HG03103 (cell line): Measurements from ENCODE around the gene RLIM.
"Not testable (repeated sequence)": the region's sequence is repeated elsewhere in the genome, so short reads cannot be mapped to it uniquely, and the experiment has no call there.

ENCODE experiments used
- ATAC-seq: cut with Tn5 transposase; IDR thresholded peaks from one replicate; pipeline ENCODE4 v1.9.1; 2021; ENCODE audit warnings: low read depth; ENCODE audit not compliant: unreplicated experiment

Gene RLIM

GRCh38 chrX:74614093-74614909 lies at the start of gene RLIM:
Gene RLIM (minus strand): TSS chrX:74614624. CDS start chrX:74595977, 18,647 bp downstream.
- peak; percentile 92 for ATAC-seq

GRCh38 chrX:74656079-74656745 lies 41.8 kb upstream of the RLIM start:
- ATAC-seq, result no peak

GRCh38 chrX:74654953-74655352 lies 40.5 kb upstream of the RLIM start:
- not testable (repeated sequence) for ATAC-seq

DNA sequence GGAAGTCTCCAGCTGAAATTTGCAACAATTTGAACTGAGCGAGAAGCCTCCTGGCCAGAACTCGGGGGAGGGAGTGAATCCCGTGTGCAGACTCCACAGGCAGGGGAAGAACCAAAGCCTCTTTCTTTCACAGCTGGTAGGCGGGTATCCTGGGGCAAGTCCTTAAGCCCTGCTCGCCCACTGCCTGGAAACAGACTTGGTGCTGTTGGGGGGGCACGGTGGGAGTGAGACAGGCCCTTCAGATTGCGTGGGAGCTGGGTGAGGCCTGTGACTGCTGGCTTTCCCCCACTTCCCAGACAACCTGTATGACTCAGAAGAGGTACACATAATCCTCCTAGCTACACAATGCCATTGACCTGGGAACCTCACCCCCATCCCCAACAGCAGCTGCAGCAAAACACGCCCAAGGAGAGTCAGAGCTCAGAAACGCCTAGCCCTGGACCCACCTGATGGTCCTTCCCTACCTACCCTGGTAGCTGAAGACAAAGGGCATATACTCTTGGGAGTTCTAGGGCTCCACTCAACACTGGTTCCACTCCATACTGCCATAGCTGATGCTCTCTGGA lies 22.4 kb upstream of the RLIM start:
- ATAC-seq, result no peak

DNA sequence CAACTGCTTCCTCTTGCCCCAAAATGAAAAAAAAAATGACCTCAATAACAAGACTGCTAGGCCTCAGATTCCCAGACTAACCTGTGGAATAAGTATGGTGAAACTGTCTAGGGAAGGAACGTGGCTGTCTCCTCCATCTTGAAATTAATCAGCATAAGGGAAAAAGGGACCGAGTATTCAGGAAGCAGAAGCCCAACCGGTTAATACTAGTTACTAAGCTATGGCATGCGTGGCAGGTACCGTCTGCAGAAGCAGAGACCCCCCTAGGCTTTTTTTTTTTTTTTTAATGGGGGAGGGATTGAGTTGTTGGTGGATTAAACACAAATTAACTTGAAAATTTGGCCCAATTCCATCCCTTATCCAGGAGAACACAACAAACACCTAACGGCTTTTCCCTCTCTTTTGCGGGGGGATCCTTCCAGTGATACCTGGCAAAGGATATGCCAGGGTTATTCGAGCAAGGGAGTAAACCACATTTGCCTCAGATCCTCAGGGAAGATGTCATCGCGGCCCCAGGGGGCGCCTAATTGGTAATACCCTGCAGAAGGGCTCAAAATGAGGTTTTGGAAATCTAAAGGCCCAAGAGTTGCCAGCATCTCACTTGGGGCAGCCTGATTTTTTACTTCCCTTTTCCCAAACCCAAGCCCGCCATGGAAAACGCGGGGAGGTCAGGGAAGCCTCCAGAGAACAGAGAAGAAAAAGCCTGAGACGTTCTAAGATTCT lies 893 bp downstream of the RLIM start:
- ATAC-seq, result no peak

GRCh38 chrX:74606799-74607198 lies 7.6 kb downstream of the RLIM start:
- no peak for ATAC-seq

GRCh38 chrX:74606342-74606741 lies 8.1 kb downstream of the RLIM start:
- no peak for ATAC-seq

DNA sequence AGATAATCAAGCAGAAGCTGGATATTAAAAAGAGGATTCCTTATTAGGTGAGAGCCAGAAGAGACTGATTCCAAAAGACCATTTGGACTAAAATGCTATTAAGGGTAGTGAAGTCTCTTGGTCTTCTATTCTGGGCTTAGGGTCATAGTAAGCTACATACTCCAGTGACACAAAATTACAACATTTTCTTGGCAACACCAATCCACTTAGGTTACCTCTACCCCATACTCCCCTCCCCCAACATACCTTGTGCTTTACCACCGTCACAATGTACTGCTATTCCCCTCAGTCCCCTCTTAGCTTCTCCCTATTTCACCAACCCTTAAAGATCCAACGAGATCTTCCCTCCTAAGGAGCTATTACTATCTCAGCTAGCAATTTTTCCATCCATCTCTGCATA lies 11.4 kb downstream of the RLIM start:
- ATAC-seq, result no peak

DNA sequence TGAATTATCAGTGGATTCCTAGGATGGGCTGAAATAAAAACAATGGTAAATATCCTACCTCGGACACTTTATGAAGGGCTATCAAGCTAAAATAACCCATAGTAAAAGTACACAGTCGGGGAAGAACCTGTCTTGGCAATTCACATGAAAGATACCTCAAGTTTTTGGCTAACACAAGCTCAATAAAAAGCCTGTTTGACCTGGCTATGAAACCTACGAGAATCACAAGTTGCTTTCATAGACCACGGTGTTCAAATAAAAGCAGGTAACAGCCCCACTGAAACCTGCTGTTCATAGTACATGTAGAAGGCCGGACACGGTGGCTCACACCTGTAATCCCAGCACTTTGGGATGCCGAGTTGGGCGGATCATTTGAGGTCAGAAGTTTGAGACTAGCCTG lies 12.3 kb downstream of the RLIM start:
- ATAC-seq, result no peak

DNA sequence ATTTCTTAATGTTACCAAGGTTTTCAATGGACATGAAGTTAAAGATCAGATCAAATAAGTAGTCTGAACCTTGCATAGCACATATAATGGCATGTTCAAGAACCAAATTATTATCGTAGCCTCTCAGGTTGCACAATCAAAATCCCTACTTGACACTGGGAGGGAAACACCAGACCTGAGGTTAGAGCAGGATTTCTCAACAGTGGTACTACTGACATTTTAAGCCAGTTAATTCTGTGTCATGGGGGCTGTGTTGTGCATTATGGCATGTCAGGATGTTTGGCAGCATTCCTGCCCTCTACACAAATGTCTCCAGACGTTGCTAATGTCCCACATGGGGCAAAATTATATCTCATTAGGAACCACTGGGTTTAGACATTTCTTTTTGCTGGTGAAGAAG lies 20.8 kb downstream of the RLIM start:
- ATAC-seq, result no peak

- ATAC-seq, result no peak
Observed at GRCh38 chrX:74585766-74586165, 28.7 kb downstream of the RLIM start.

GRCh38 chrX:74579597-74580198 lies 34.7 kb downstream of the RLIM start:
- no peak for ATAC-seq

- ATAC-seq, result no peak
Observed at GRCh38 chrX:74578137-74578536, 36.3 kb downstream of the RLIM start.

GRCh38 chrX:74557378-74557777 lies 57.0 kb downstream of the RLIM start:
- no peak for ATAC-seq

GRCh38 chrX:74551934-74552333 lies 62.5 kb downstream of the RLIM start:
- no peak for ATAC-seq

DNA sequence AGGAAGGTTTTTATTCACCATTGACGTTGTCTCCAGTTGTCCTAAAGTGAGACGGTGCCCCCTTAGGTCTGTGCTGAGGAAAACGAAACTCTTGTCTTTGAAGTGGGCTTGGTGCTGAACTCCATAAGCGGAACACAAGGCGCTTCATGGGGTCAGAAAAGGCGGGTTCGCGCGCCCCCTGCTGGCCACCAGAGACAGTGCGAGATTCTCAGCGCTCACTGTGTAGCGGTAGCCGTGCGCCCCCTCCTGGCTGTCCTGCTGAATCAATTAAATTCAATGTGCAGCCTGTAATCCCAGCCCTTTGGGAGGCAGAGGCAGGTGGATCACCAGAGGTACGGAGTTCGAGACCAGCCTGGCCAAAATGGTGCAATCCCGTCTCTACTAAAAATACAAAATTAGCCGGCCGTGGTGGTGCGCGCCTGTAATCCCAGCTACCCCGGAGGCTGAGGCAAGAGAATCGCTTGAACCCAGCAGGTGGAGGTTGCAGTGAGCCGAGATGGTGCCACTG lies 64.1 kb downstream of the RLIM start:
- peak; percentile 79 for ATAC-seq

- no peak for ATAC-seq
Observed at GRCh38 chrX:74546984-74547383, 67.4 kb downstream of the RLIM start.

- no peak for ATAC-seq
Observed at GRCh38 chrX:74545880-74546523, 68.4 kb downstream of the RLIM start.

- ATAC-seq, result no peak
Observed at GRCh38 chrX:74540635-74541249, 73.7 kb downstream of the RLIM start.
